ENCODE data around the gene C10orf71.

C10orf71 gene

GRCh38 chr10:49310901-49311554 lies 12.1 kb downstream of the C10orf71 start:
- Mint-ChIP-seq H3K4me3 (no peak overlapping the region), H3K4me1 (ENCODE audit: low read depth) (peaks cover 22% of the 10 kb centered on the region), H3K9me3 (no peaks in the 10 kb centered on the region), H3K36me3 (ENCODE audit: low read depth) (no peaks in the 10 kb centered on the region), H3K27ac (no peak overlapping the region), H3K27me3 (no peaks in the 10 kb centered on the region)
- DNase-seq = no peak

GRCh38 chr10:49311555-49312236 lies 12.7 kb downstream of the C10orf71 start:
- Mint-ChIP-seq H3K4me3 (no peak overlapping the region), H3K4me1 (ENCODE audit: low read depth) (peaks cover 22% of the 10 kb centered on the region), H3K36me3 (ENCODE audit: low read depth) (no peaks in the 10 kb centered on the region), H3K27me3 (no peaks in the 10 kb centered on the region), H3K27ac (peak overlapping the region; percentile 1), H3K9me3 (no peaks in the 10 kb centered on the region)
- no peak for DNase-seq

GRCh38 chr10:49312246-49312869 lies 13.4 kb downstream of the C10orf71 start:
- H3K27ac Mint-ChIP-seq = no peak overlapping the region
- H3K36me3 Mint-ChIP-seq (ENCODE audit: low read depth) = no peaks in the 10 kb centered on the region
- no peaks in the 10 kb centered on the region for H3K9me3 Mint-ChIP-seq
- H3K4me1 Mint-ChIP-seq (ENCODE audit: low read depth) = peaks cover 22% of the 10 kb centered on the region
- no peaks in the 10 kb centered on the region for H3K27me3 Mint-ChIP-seq
- H3K4me3 Mint-ChIP-seq = no peak overlapping the region
- no peak for DNase-seq

GRCh38 chr10:49313501-49314070 lies 14.6 kb downstream of the C10orf71 start:
- no peaks in the 10 kb centered on the region for H3K36me3 Mint-ChIP-seq (ENCODE audit: low read depth)
- no peaks in the 10 kb centered on the region for H3K27me3 Mint-ChIP-seq
- H3K4me3 Mint-ChIP-seq = no peak overlapping the region
- no peak overlapping the region for H3K27ac Mint-ChIP-seq
- peaks cover 22% of the 10 kb centered on the region for H3K4me1 Mint-ChIP-seq (ENCODE audit: low read depth)
- no peak for DNase-seq
- H3K9me3 Mint-ChIP-seq = no peaks in the 10 kb centered on the region

- Mint-ChIP-seq H3K9me3 (no peaks in the 10 kb centered on the region), H3K4me3 (no peak overlapping the region), H3K27ac (no peak overlapping the region), H3K4me1 (ENCODE audit: low read depth) (peaks cover 15% of the 10 kb centered on the region), H3K36me3 (ENCODE audit: low read depth) (no peaks in the 10 kb centered on the region), H3K27me3 (no peaks in the 10 kb centered on the region)
- no peak for DNase-seq
Observed at GRCh38 chr10:49314806-49315205, 15.8 kb downstream of the C10orf71 start.

- Mint-ChIP-seq H3K36me3 (ENCODE audit: low read depth) (no peaks in the 10 kb centered on the region), H3K9me3 (no peaks in the 10 kb centered on the region), H3K4me1 (ENCODE audit: low read depth) (no peaks in the 10 kb centered on the region), H3K27me3 (no peaks in the 10 kb centered on the region), H3K4me3 (no peak overlapping the region), H3K27ac (no peak overlapping the region)
- DNase-seq = no peak
Observed at GRCh38 chr10:49318028-49318427, 19.1 kb downstream of the C10orf71 start.

GRCh38 chr10:49318755-49319154 lies 19.8 kb downstream of the C10orf71 start:
- H3K36me3 Mint-ChIP-seq (ENCODE audit: low read depth) = no peaks in the 10 kb centered on the region
- DNase-seq = no peak
- no peak overlapping the region for H3K27ac Mint-ChIP-seq
- no peaks in the 10 kb centered on the region for H3K27me3 Mint-ChIP-seq
- no peak overlapping the region for H3K4me3 Mint-ChIP-seq
- H3K4me1 Mint-ChIP-seq (ENCODE audit: low read depth) = no peaks in the 10 kb centered on the region
- no peaks in the 10 kb centered on the region for H3K9me3 Mint-ChIP-seq

- H3K36me3 Mint-ChIP-seq (ENCODE audit: low read depth) = no peaks in the 10 kb centered on the region
- H3K27me3 Mint-ChIP-seq = no peaks in the 10 kb centered on the region
- no peaks in the 10 kb centered on the region for H3K9me3 Mint-ChIP-seq
- no peak overlapping the region for H3K4me3 Mint-ChIP-seq
- DNase-seq = no peak
- no peak overlapping the region for H3K27ac Mint-ChIP-seq
- H3K4me1 Mint-ChIP-seq (ENCODE audit: low read depth) = no peaks in the 10 kb centered on the region
Observed at GRCh38 chr10:49319206-49319605, 20.2 kb downstream of the C10orf71 start.

- Mint-ChIP-seq H3K4me3 (no peak overlapping the region), H3K27me3 (no peaks in the 10 kb centered on the region), H3K9me3 (no peaks in the 10 kb centered on the region), H3K4me1 (ENCODE audit: low read depth) (no peaks in the 10 kb centered on the region), H3K27ac (no peak overlapping the region), H3K36me3 (ENCODE audit: low read depth) (no peaks in the 10 kb centered on the region)
- no peak for DNase-seq
Observed at GRCh38 chr10:49320191-49320590, 21.2 kb downstream of the C10orf71 start.

- no peaks in the 10 kb centered on the region for H3K27me3 Mint-ChIP-seq
- no peak overlapping the region for H3K27ac Mint-ChIP-seq
- no peak for DNase-seq
- no peak overlapping the region for H3K4me3 Mint-ChIP-seq
- H3K9me3 Mint-ChIP-seq = no peaks in the 10 kb centered on the region
- H3K36me3 Mint-ChIP-seq (ENCODE audit: low read depth) = no peaks in the 10 kb centered on the region
- H3K4me1 Mint-ChIP-seq (ENCODE audit: low read depth) = no peaks in the 10 kb centered on the region
Observed at GRCh38 chr10:49321021-49321420, 22.1 kb downstream of the C10orf71 start.

- Mint-ChIP-seq H3K4me1 (ENCODE audit: low read depth) (no peaks in the 10 kb centered on the region), H3K27ac (no peak overlapping the region), H3K36me3 (ENCODE audit: low read depth) (no peaks in the 10 kb centered on the region), H3K4me3 (no peak overlapping the region), H3K9me3 (no peaks in the 10 kb centered on the region), H3K27me3 (peaks cover 1% of the 10 kb centered on the region)
- DNase-seq = no peak
Observed at GRCh38 chr10:49322371-49323170, 23.6 kb downstream of the C10orf71 start.

- no peaks in the 10 kb centered on the region for H3K36me3 Mint-ChIP-seq (ENCODE audit: low read depth)
- H3K27me3 Mint-ChIP-seq = peaks cover 5% of the 10 kb centered on the region
- H3K9me3 Mint-ChIP-seq = no peaks in the 10 kb centered on the region
- no peak overlapping the region for H3K4me3 Mint-ChIP-seq
- H3K27ac Mint-ChIP-seq = no peak overlapping the region
- no peaks in the 10 kb centered on the region for H3K4me1 Mint-ChIP-seq (ENCODE audit: low read depth)
- no peak for DNase-seq
Observed at GRCh38 chr10:49323171-49323895, 24.4 kb downstream of the C10orf71 start.

- DNase-seq = no peak
- no peaks in the 10 kb centered on the region for H3K4me1 Mint-ChIP-seq (ENCODE audit: low read depth)
- H3K27ac Mint-ChIP-seq = no peak overlapping the region
- no peak overlapping the region for H3K4me3 Mint-ChIP-seq
- peaks cover 5% of the 10 kb centered on the region for H3K27me3 Mint-ChIP-seq
- no peaks in the 10 kb centered on the region for H3K36me3 Mint-ChIP-seq (ENCODE audit: low read depth)
- H3K9me3 Mint-ChIP-seq = no peaks in the 10 kb centered on the region
Observed at GRCh38 chr10:49323896-49324270, 24.9 kb downstream of the C10orf71 start.

GRCh38 chr10:49324711-49325110 lies 25.7 kb downstream of the C10orf71 start:
- Mint-ChIP-seq H3K4me3 (no peak overlapping the region), H3K36me3 (ENCODE audit: low read depth) (no peaks in the 10 kb centered on the region), H3K27ac (no peak overlapping the region), H3K9me3 (no peaks in the 10 kb centered on the region), H3K27me3 (peaks cover 5% of the 10 kb centered on the region), H3K4me1 (ENCODE audit: low read depth) (no peaks in the 10 kb centered on the region)
- no peak for DNase-seq

All from activated T-cell treated with anti-CD3 and anti-CD28 coated beads, Interleukin-2, amount 50 U/mL, for 24 hours (primary cell).